ENCODE results near the gene PANK2.

GRCh38 chr20:3867802-3868201 is 21.4 kb upstream of the PANK2 start:
- TF ChIP-seq SP1 (IDR thresholded peaks at IDR 0.05): no peak
- no peak for TF ChIP-seq L3MBTL2 (conservative IDR thresholded peaks at IDR 0.05)
- no peak for TF ChIP-seq FOXA1 (IDR thresholded peaks at IDR 0.05)
- no peak for TF ChIP-seq FOXK2 (IDR thresholded peaks at IDR 0.05)
- no peak for TF ChIP-seq HDGF (IDR thresholded peaks at IDR 0.05; ENCODE audit: borderline replicate concordance)
- TF ChIP-seq PKNOX1 (IDR thresholded peaks at IDR 0.05): no peak
- TF ChIP-seq FOXM1 (IDR thresholded peaks at IDR 0.05; ENCODE audit: borderline replicate concordance): no peak
- no peak for TF ChIP-seq ZNF384 (IDR thresholded peaks at IDR 0.05)
- no peak for TF ChIP-seq NFRKB (IDR thresholded peaks at IDR 0.05)

All from HEK293T (cell line).